ENCODE data around the gene TMBIM4. TPM values are rescaled to one million over a fixed set of nuclear protein-coding genes. Genes with fewer than 3 reads are reported as not detected.

TMBIM4 gene
- total RNA-seq, 1 experiment from 2014 or later, result 199 TPM

GRCh38 chr12:66119229-66119869 is 50.4 kb downstream of the TMBIM4 start:
- no peak for DNase-seq (ENCODE audit: low read depth, low spot score)
- in situ Hi-C loops (cut with HindIII; ENCODE audit: low pct_unique_long_range_greater_than_20kb, low sequenced_read_pairs), result no loop called here

- DNase-seq (ENCODE audit: low read depth, low spot score), result no peak
- in situ Hi-C loops (cut with HindIII; ENCODE audit: low pct_unique_long_range_greater_than_20kb, low sequenced_read_pairs), result no loop called here
Measured at GRCh38 chr12:66118240-66118891, 51.4 kb downstream of the TMBIM4 start.

GRCh38 chr12:66117242-66117641 is 52.6 kb downstream of the TMBIM4 start:
- in situ Hi-C loops (cut with HindIII; ENCODE audit: low pct_unique_long_range_greater_than_20kb, low sequenced_read_pairs), result no loop called here
- DNase-seq (ENCODE audit: low read depth, low spot score), result no peak

GRCh38 chr12:66115071-66115600 is 54.7 kb downstream of the TMBIM4 start:
- in situ Hi-C loops (cut with HindIII; ENCODE audit: low pct_unique_long_range_greater_than_20kb, low sequenced_read_pairs), result no loop called here
- DNase-seq (ENCODE audit: low read depth, low spot score), result no peak

GRCh38 chr12:66113471-66113870 is 56.3 kb downstream of the TMBIM4 start:
- in situ Hi-C loops (cut with HindIII; ENCODE audit: low pct_unique_long_range_greater_than_20kb, low sequenced_read_pairs), result no loop called here
- no peak for DNase-seq (ENCODE audit: low read depth, low spot score)

- no peak for DNase-seq (ENCODE audit: low read depth, low spot score)
- in situ Hi-C loops (cut with HindIII; ENCODE audit: low pct_unique_long_range_greater_than_20kb, low sequenced_read_pairs), result no loop called here
Measured at GRCh38 chr12:66111605-66112004, 58.2 kb downstream of the TMBIM4 start.

- in situ Hi-C loops (cut with HindIII; ENCODE audit: low pct_unique_long_range_greater_than_20kb, low sequenced_read_pairs), result no loop called here
- no peak for DNase-seq (ENCODE audit: low read depth, low spot score)
Measured at GRCh38 chr12:66109056-66109455, 60.7 kb downstream of the TMBIM4 start.

- in situ Hi-C loops (cut with HindIII; ENCODE audit: low pct_unique_long_range_greater_than_20kb, low sequenced_read_pairs), result no loop called here
- no peak for DNase-seq (ENCODE audit: low read depth, low spot score)
Measured at GRCh38 chr12:66108386-66108785, 61.4 kb downstream of the TMBIM4 start.

GRCh38 chr12:66107451-66107915 is 62.3 kb downstream of the TMBIM4 start:
- DNase-seq (ENCODE audit: low read depth, low spot score), result peak; percentile 97
- in situ Hi-C loops (cut with HindIII; ENCODE audit: low pct_unique_long_range_greater_than_20kb, low sequenced_read_pairs), result no loop called here

GRCh38 chr12:66103016-66103913 is 66.5 kb downstream of the TMBIM4 start:
- in situ Hi-C loops (cut with HindIII; ENCODE audit: low pct_unique_long_range_greater_than_20kb, low sequenced_read_pairs), result no loop called here
- DNase-seq (ENCODE audit: low read depth, low spot score), result peak; percentile 25

GRCh38 chr12:66092559-66093269 is 77.1 kb downstream of the TMBIM4 start:
- in situ Hi-C loops (cut with HindIII; ENCODE audit: low pct_unique_long_range_greater_than_20kb, low sequenced_read_pairs), result no loop called here
- no peak for DNase-seq (ENCODE audit: low read depth, low spot score)

- DNase-seq (ENCODE audit: low read depth, low spot score), result no peak
- in situ Hi-C loops (cut with HindIII; ENCODE audit: low pct_unique_long_range_greater_than_20kb, low sequenced_read_pairs), result no loop called here
Measured at GRCh38 chr12:66090157-66090556, 79.6 kb downstream of the TMBIM4 start.

GRCh38 chr12:66087365-66087943 is 82.3 kb downstream of the TMBIM4 start:
- DNase-seq (ENCODE audit: low read depth, low spot score), result peak; percentile 79
- in situ Hi-C loops (cut with HindIII; ENCODE audit: low pct_unique_long_range_greater_than_20kb, low sequenced_read_pairs), result no loop called here

- in situ Hi-C loops (cut with HindIII; ENCODE audit: low pct_unique_long_range_greater_than_20kb, low sequenced_read_pairs), result no loop called here
- no peak for DNase-seq (ENCODE audit: low read depth, low spot score)
Measured at GRCh38 chr12:66085998-66086397, 83.8 kb downstream of the TMBIM4 start.
